Heart left ventricle (tissue), 16 donors: ENCODE data around the gene NUCB1. TPM values are rescaled to one million over a fixed set of nuclear protein-coding genes. Genes with fewer than 3 reads are reported as not detected.
"Not testable (repeated sequence)": the region's sequence is repeated elsewhere in the genome, so short reads cannot be mapped to it uniquely, and the experiment has no call there.

ENCODE experiments used
- ATAC-seq, 4 donors: fragments of 200-7000 bp; cut with Tn5 transposase; one replicate each; pipeline ENCODE4 v1.9.1; 2020 to 2022; ENCODE audit warnings: moderate library complexity in 4 of 4, mild to moderate bottlenecking in 3 of 4, moderate number of reproducible peaks in 1 of 4
- DNase-seq, 5 donors: peaks; one replicate each; pipeline ENCODE4 v3.0.0-alpha.2; 2020
- H3K27ac ChIP-seq, 12 donors: fragments of 200-600 bp; sonication (generic) in 4 of 12; one replicate each; pipeline versions ENCODE4 v1.5.0 to v1.8.0; 2016 to 2022; ENCODE audit warnings: mild to moderate bottlenecking in 2 of 12
- H3K27me3 ChIP-seq, 9 donors: fragments of 200-600 bp; sonication (generic) in 2 of 9; one replicate each; pipeline versions ENCODE4 v1.5.1 to v1.8.0; 2016 to 2022; ENCODE audit warnings: mild to moderate bottlenecking in 3 of 9
- H3K36me3 ChIP-seq, 9 donors: fragments of 200-600 bp; sonication (generic) in 2 of 9; one replicate each; pipeline versions ENCODE4 v1.5.0 to v1.8.0; 2018 to 2022; ENCODE audit warnings: mild to moderate bottlenecking in 2 of 9
- H3K4me1 ChIP-seq, 12 donors: fragments of 200-600 bp; sonication (generic) in 4 of 12; one replicate each; pipeline versions ENCODE4 v1.5.0 to v1.8.0; 2016 to 2022; ENCODE audit warnings: mild to moderate bottlenecking in 3 of 12
- H3K4me3 ChIP-seq, 12 donors: fragments of 200-600 bp; sonication (generic) in 4 of 12; one replicate each; pipeline versions ENCODE4 v1.5.0 to v1.8.0; 2017 to 2022; ENCODE audit warnings: mild to moderate bottlenecking in 9 of 12, moderate library complexity in 4 of 12
- H3K9me3 ChIP-seq, 12 donors: fragments of 200-600 bp; sonication (generic) in 4 of 12; one replicate each; pipeline versions ENCODE4 v1.5.0 to v1.8.0; 2016 to 2022; ENCODE audit warnings: mild to moderate bottlenecking in 1 of 12
- POLR2A ChIP-seq, 2 donors: fragments of 450-650 bp; IDR thresholded peaks; one replicate each; pipeline ENCODE4 v1.6.1; 2017; ENCODE audit warnings: antibody characterized with exemption in 2 of 2, mild to moderate bottlenecking in 2 of 2, moderate library complexity in 2 of 2
- WGBS, 4 donors: extraction: QIAGEN DNeasy Blood & Tissue Kit in 2 of 4; methylation state at CpG; one replicate each; pipeline versions ENCODE4 v1.1.5 to v1.1.7; 2013 to 2018; 5-methylcytosine and 5-hydroxymethylcytosine counted together
- intact Hi-C, 10 donors: fragments of 100-400 bp; cut with DNase I; formaldehyde crosslinking; loops; one replicate each; pipeline versions ENCODE4 v1.11.1 to v1.14.2; 2022
- polyA plus RNA-seq, 2 donors: library from polyadenylated mRNA; stranded (reverse); fragments of 200-250 nt; gene quantifications; one replicate each; pipeline ENCODE4 v1.2.3, GENCODE V29; 2013
- total RNA-seq, 9 donors: library from RNA; depleted of rRNA in 2 of 9; stranded (reverse); fragments of >200 nt in 2 of 9; fragmentation: NEBNext Ultra II Directional in 3 of 9; extraction: Animal tissue kit (Norgen Biotek cat#: 25700) in 3 of 9; gene quantifications; one replicate each; pipeline versions ENCODE4 v1.1.0 to v1.2.4, GENCODE V29; 2016 to 2023
- TF ChIP-seq, protein P1 (sequence below), 12 donors: fragments of 200-600 bp; sonication (generic) in 4 of 12; IDR thresholded peaks; one replicate each; pipeline versions ENCODE4 v1.5.0 to v1.8.0; 2018 to 2022; ENCODE audit warnings: antibody characterized with exemption in 12 of 12, mild to moderate bottlenecking in 5 of 12
- donor health status: ischemic (EF 13 %, LVEDD 7.1; RV severe dilation, severe dysfunction).
- donor health status: healthy with polysubstance abuse.
- donor health status: DM: no; HTN: yes; CAD: no.
- donor health status: DM: no; HTN: no; CAD: no.
- donor health status: ischemic (EF 25% LVEDD 6.9; RV normal size, moderate dysfunction).
- donor health status: ischemic (EF 25% LVEDD 5.7; RV mildly dilated, moderate dysfunction).
- donor health status: healthy.
- donor health status: DM: yes; HTN: yes; CAD: no.
- donor health status: ischemic (EF 35%, LVEDD 5.7; RV mildly dilated, moderate dysfunction).
- donor health status: nonischemic (EF 11% LVEDD 7.7; RV severe dilation, severe dysfunction).
- donor health status: DM: yes; HTN: yes; CAD: no.
- donor health status: PGD.
- donor health status: ischemic (EF 29% LVEDD 5.4; RV normal size, mild dysfunction).
- donor health status: nonischemic (EF 23%, LVEDD 6.1; RV moderate dilation, normal function).

The NUCB1 gene
- total and polyA plus RNA-seq, 11 donors: 179 to 428 (median 286) TPM

GRCh38 chr19:48890551-48890950, 9.6 kb upstream of the NUCB1 start:
- 84 to 91% (median 87%) methylated on average over 4 of the region's 4 CpGs for WGBS, 4 donors
- ATAC-seq (no peak), DNase-seq (no peak)
- TF ChIP-seq POLR2A (IDR thresholded peaks at IDR 0.05): no peak
- TF ChIP-seq, protein P1, sequence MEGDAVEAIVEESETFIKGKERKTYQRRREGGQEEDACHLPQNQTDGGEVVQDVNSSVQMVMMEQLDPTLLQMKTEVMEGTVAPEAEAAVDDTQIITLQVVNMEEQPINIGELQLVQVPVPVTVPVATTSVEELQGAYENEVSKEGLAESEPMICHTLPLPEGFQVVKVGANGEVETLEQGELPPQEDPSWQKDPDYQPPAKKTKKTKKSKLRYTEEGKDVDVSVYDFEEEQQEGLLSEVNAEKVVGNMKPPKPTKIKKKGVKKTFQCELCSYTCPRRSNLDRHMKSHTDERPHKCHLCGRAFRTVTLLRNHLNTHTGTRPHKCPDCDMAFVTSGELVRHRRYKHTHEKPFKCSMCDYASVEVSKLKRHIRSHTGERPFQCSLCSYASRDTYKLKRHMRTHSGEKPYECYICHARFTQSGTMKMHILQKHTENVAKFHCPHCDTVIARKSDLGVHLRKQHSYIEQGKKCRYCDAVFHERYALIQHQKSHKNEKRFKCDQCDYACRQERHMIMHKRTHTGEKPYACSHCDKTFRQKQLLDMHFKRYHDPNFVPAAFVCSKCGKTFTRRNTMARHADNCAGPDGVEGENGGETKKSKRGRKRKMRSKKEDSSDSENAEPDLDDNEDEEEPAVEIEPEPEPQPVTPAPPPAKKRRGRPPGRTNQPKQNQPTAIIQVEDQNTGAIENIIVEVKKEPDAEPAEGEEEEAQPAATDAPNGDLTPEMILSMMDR (IDR thresholded peaks at IDR 0.05): no peak
- no peak overlapping the region for H3K27ac ChIP-seq
- H3K36me3 ChIP-seq: no peaks in the 10 kb centered on the region
- H3K9me3 ChIP-seq: no peaks in the 10 kb centered on the region
- H3K4me1 ChIP-seq: peaks cover 0 to 7% (median 4%) of the 10 kb centered on the region in 12 donors
- intact Hi-C loops: no loop called here
- H3K27me3 ChIP-seq: peaks cover 0 to 13% (median 0%) of the 10 kb centered on the region in 9 donors
- no peak overlapping the region for H3K4me3 ChIP-seq

DNA sequence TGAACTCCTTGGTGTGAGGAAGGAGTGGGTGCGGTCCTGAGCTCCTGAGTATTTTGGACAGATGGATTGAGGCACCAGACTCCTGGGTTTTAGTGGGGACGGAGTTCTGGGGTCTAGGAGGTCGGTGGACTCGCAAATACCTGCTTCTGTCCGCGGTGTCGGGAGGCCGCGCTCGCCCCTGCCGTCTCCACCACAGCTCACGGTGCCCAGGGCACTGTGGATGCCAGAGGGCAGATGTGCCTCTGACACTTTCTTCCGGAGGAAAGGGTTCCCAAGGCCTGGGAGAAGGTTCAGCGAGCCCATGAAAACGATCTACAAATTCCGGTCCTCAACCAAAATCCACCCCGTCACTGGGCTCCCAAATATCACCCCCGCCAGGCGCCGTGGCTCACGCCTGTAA, 4.9 kb upstream of the NUCB1 start:
- peak overlapping the region in 7 of 12 donors; percentile 18 to 60 (median 48) for H3K4me3 ChIP-seq
- no peaks in the 10 kb centered on the region for H3K9me3 ChIP-seq
- no peaks in the 10 kb centered on the region for H3K36me3 ChIP-seq
- intact Hi-C loops: no loop called here
- TF ChIP-seq, protein P1 (IDR thresholded peaks at IDR 0.05): no peak
- no peak for TF ChIP-seq POLR2A (IDR thresholded peaks at IDR 0.05)
- H3K27me3 ChIP-seq: peaks cover 0 to 20% (median 0%) of the 10 kb centered on the region in 9 donors
- H3K27ac ChIP-seq: peak overlapping the region in 6 of 12 donors; percentile 15 to 77 (median 18)
- H3K4me1 ChIP-seq: peaks cover 0 to 24% (median 11%) of the 10 kb centered on the region in 12 donors
- WGBS, 4 donors: 59 to 71% (median 65%) methylated on average over 8 to 21 of the region's 21 CpGs
- DNase-seq: no peak
- no peak for ATAC-seq

GRCh38 chr19:48896191-48896720, 3.9 kb upstream of the NUCB1 start:
- H3K9me3 ChIP-seq: no peaks in the 10 kb centered on the region
- H3K4me1 ChIP-seq: peaks cover 0 to 32% (median 17%) of the 10 kb centered on the region in 12 donors
- TF ChIP-seq POLR2A (IDR thresholded peaks at IDR 0.05): no peak
- TF ChIP-seq, protein P1 (IDR thresholded peaks at IDR 0.05): no peak
- peak overlapping the region in 11 of 12 donors; percentile 18 to 60 (median 52) for H3K4me3 ChIP-seq
- H3K27ac ChIP-seq: peak overlapping the region; percentile 6 to 86 (median 62)
- intact Hi-C loops: loop anchor here in 1 of 10 donors (1.0 kb wide), 1 partner anchor 23 kb away; no protein-coding TSS in a partner anchor
- WGBS, 4 donors: 11 to 27% (median 24%) methylated on average over 18 to 25 of the region's 25 CpGs
- DNase-seq (peak; percentile 62 to 84 (median 75)), ATAC-seq (peak; percentile 39 to 74 (median 64))
- H3K36me3 ChIP-seq: no peaks in the 10 kb centered on the region
- peaks cover 0 to 20% (median 0%) of the 10 kb centered on the region in 9 donors for H3K27me3 ChIP-seq

DNA sequence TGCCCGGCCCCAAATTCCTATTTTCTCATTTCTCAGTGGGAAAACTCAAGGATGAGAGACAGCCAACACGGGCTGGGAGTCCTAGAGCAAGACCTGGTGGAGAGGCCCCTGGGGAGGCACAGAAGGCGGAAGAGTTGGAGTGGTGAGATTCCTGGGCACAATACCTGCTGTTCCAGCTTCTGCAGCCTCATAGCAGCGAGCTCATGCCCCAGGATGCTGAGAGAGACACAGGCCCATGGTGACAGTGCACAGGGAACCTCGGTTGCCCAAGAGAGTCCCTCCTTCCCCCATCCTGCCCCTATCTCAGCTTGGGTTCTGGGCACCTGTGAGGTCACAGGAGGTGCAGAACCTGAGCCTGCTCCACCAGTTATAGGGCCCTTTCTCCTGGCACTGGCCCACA, 2.9 kb upstream of the NUCB1 start:
- ATAC-seq (no peak), DNase-seq (no peak)
- TF ChIP-seq, protein P1 (IDR thresholded peaks at IDR 0.05): no peak
- no peak for TF ChIP-seq POLR2A (IDR thresholded peaks at IDR 0.05)
- H3K27ac ChIP-seq: peak overlapping the region in 2 of 12 donors; percentile 77 to 86
- 73 to 92% (median 83%) methylated on average over 5 of the region's 5 CpGs for WGBS, 4 donors
- peaks cover 0 to 20% (median 0%) of the 10 kb centered on the region in 9 donors for H3K27me3 ChIP-seq
- H3K4me3 ChIP-seq: no peak overlapping the region
- intact Hi-C loops: no loop called here
- peaks cover 2 to 41% (median 26%) of the 10 kb centered on the region in 12 donors for H3K4me1 ChIP-seq
- H3K9me3 ChIP-seq: no peaks in the 10 kb centered on the region
- peaks cover 0 to 9% (median 0%) of the 10 kb centered on the region in 9 donors for H3K36me3 ChIP-seq

- ATAC-seq, H3K9me3 ChIP-seq, DNase-seq, intact Hi-C loops: not testable (repeated sequence)
- Histone ChIP-seq H3K4me1 (peaks cover 2 to 53% (median 34%) of the 10 kb centered on the region in 12 donors), H3K27me3 (peaks cover 0 to 18% (median 0%) of the 10 kb centered on the region in 9 donors), H3K36me3 (peaks cover 0 to 21% (median 6%) of the 10 kb centered on the region in 9 donors), H3K27ac (peak overlapping the region; percentile 77 to 98 (median 94)), H3K4me3 (peak overlapping the region in 10 of 12 donors; percentile 72 to 98 (median 92))
- 72 to 85% (median 84%) methylated on average over 11 of the region's 11 CpGs for WGBS, 4 donors
Measured at GRCh38 chr19:48899386-48899749, 744 bp upstream of the NUCB1 start.
